Measurements from ENCODE around the gene NUTM1. TPM values are rescaled to one million over a fixed set of nuclear protein-coding genes. Genes with fewer than 3 reads are reported as not detected.

Gene NUTM1
- total RNA-seq, 2 donors from 2014 or later: not detected

- H3K36me3 Mint-ChIP-seq: no peaks in the 10 kb centered on the region
- H3K27ac Mint-ChIP-seq: no peak overlapping the region
- no peaks in the 10 kb centered on the region for H3K9me3 Mint-ChIP-seq
- ATAC-seq (no peak), DNase-seq (ENCODE audit: low spot score in 2 of 2) (no peak)
Measured at GRCh38 chr15:34353627-34354026, 10.5 kb downstream of the NUTM1 start.

- ATAC-seq (no peak), DNase-seq (ENCODE audit: low spot score in 2 of 2) (no peak)
- Mint-ChIP-seq H3K36me3 (no peaks in the 10 kb centered on the region), H3K27ac (peak overlapping the region in 1 of 2 donors; percentile 65), H3K9me3 (no peaks in the 10 kb centered on the region)
Measured at GRCh38 chr15:34354286-34354685, 11.2 kb downstream of the NUTM1 start.

GRCh38 chr15:34355241-34355640, 12.1 kb downstream of the NUTM1 start:
- Mint-ChIP-seq H3K36me3 (no peaks in the 10 kb centered on the region), H3K9me3 (no peaks in the 10 kb centered on the region), H3K27ac (peak overlapping the region in 1 of 2 donors; percentile 24)
- ATAC-seq (no peak), DNase-seq (ENCODE audit: low spot score in 2 of 2) (no peak)

GRCh38 chr15:34357653-34358052, 14.5 kb downstream of the NUTM1 start:
- ATAC-seq (no peak), DNase-seq (ENCODE audit: low spot score in 2 of 2) (no peak)
- H3K36me3 Mint-ChIP-seq: peaks cover 0 to 8% of the 10 kb centered on the region in 2 donors
- H3K27ac Mint-ChIP-seq: peak overlapping the region in 1 of 2 donors; percentile 65
- H3K9me3 Mint-ChIP-seq: no peaks in the 10 kb centered on the region

- no peak for DNase-seq (ENCODE audit: low spot score in 2 of 2)
- H3K36me3 Mint-ChIP-seq: peaks cover 0 to 13% of the 10 kb centered on the region in 2 donors
- no peak overlapping the region for H3K27ac Mint-ChIP-seq
- H3K9me3 Mint-ChIP-seq: no peaks in the 10 kb centered on the region
- ATAC-seq: no peak
Measured at GRCh38 chr15:34358367-34358766, 15.3 kb downstream of the NUTM1 start.

GRCh38 chr15:34358948-34359347, 15.8 kb downstream of the NUTM1 start:
- ATAC-seq: no peak
- no peak for DNase-seq (ENCODE audit: low spot score in 2 of 2)
- Mint-ChIP-seq H3K9me3 (no peaks in the 10 kb centered on the region), H3K27ac (peak overlapping the region in 1 of 2 donors; percentile 65), H3K36me3 (peaks cover 0 to 13% of the 10 kb centered on the region in 2 donors)

GRCh38 chr15:34359416-34359815, 16.3 kb downstream of the NUTM1 start:
- no peak for ATAC-seq
- no peak for DNase-seq (ENCODE audit: low spot score in 2 of 2)
- Mint-ChIP-seq H3K27ac (peak overlapping the region in 1 of 2 donors; percentile 56), H3K36me3 (peaks cover 0 to 13% of the 10 kb centered on the region in 2 donors), H3K9me3 (no peaks in the 10 kb centered on the region)

- DNase-seq (ENCODE audit: low spot score in 2 of 2) (no peak), ATAC-seq (no peak)
- Mint-ChIP-seq H3K27ac (peak overlapping the region in 1 of 2 donors; percentile 16), H3K9me3 (no peaks in the 10 kb centered on the region), H3K36me3 (peaks cover 0 to 13% of the 10 kb centered on the region in 2 donors)
Measured at GRCh38 chr15:34360298-34360697, 17.2 kb downstream of the NUTM1 start.

GRCh38 chr15:34361278-34361677, 18.2 kb downstream of the NUTM1 start:
- Mint-ChIP-seq H3K36me3 (peaks cover 0 to 13% of the 10 kb centered on the region in 2 donors), H3K27ac (peak overlapping the region in 1 of 2 donors; percentile 29), H3K9me3 (no peaks in the 10 kb centered on the region)
- DNase-seq (ENCODE audit: low spot score in 2 of 2) (no peak), ATAC-seq (no peak)

GRCh38 chr15:34362047-34362773, 19.1 kb downstream of the NUTM1 start:
- DNase-seq (ENCODE audit: low spot score in 2 of 2) (no peak), ATAC-seq (no peak)
- Mint-ChIP-seq H3K27ac (peak overlapping the region; percentile 8 to 15), H3K9me3 (no peaks in the 10 kb centered on the region), H3K36me3 (peaks cover 0 to 13% of the 10 kb centered on the region in 2 donors)

GRCh38 chr15:34364041-34364440, 20.9 kb downstream of the NUTM1 start:
- no peaks in the 10 kb centered on the region for H3K9me3 Mint-ChIP-seq
- no peak for ATAC-seq
- H3K36me3 Mint-ChIP-seq: peaks cover 7 to 13% of the 10 kb centered on the region in 2 donors
- no peak for DNase-seq (ENCODE audit: low spot score in 2 of 2)
- no peak overlapping the region for H3K27ac Mint-ChIP-seq

- DNase-seq (ENCODE audit: low spot score in 2 of 2) (no peak), ATAC-seq (no peak)
- Mint-ChIP-seq H3K9me3 (no peaks in the 10 kb centered on the region), H3K36me3 (peaks cover 7 to 13% of the 10 kb centered on the region in 2 donors), H3K27ac (peak overlapping the region in 1 of 2 donors; percentile 95)
Measured at GRCh38 chr15:34365091-34365825, 22.1 kb downstream of the NUTM1 start.

- H3K9me3 Mint-ChIP-seq: no peaks in the 10 kb centered on the region
- peak overlapping the region; percentile 41 to 95 for H3K27ac Mint-ChIP-seq
- DNase-seq (ENCODE audit: low spot score in 2 of 2): no peak
- no peak for ATAC-seq
- H3K36me3 Mint-ChIP-seq: peaks cover 7 to 13% of the 10 kb centered on the region in 2 donors
Measured at GRCh38 chr15:34365836-34366235, 22.7 kb downstream of the NUTM1 start.

GRCh38 chr15:34366271-34367065, 23.4 kb downstream of the NUTM1 start:
- Mint-ChIP-seq H3K27ac (peak overlapping the region; percentile 94 to 95), H3K9me3 (no peaks in the 10 kb centered on the region), H3K36me3 (peaks cover 7 to 13% of the 10 kb centered on the region in 2 donors)
- ATAC-seq: peak in 1 of 2 donors; percentile 28
- DNase-seq (ENCODE audit: low spot score in 2 of 2): peak; percentile 50 to 64

GRCh38 chr15:34367101-34368081, 24.3 kb downstream of the NUTM1 start, which contains the start of gene LPCAT4:
Gene LPCAT4, minus strand, starts transcription at chr15:34367196. Its CDS starts 96 bp downstream, at chr15:34367100.
- peak; percentile 86 to 88 for DNase-seq (ENCODE audit: low spot score in 2 of 2)
- peaks cover 7 to 8% of the 10 kb centered on the region in 2 donors for H3K36me3 Mint-ChIP-seq
- H3K9me3 Mint-ChIP-seq: no peaks in the 10 kb centered on the region
- H3K27ac Mint-ChIP-seq: peak within 1 kb of the TSS; percentile 94 to 95
- ATAC-seq: peak; percentile 90 to 91

GRCh38 chr15:34370129-34370528, 27.0 kb downstream of the NUTM1 start:
- ATAC-seq (no peak), DNase-seq (ENCODE audit: low spot score in 2 of 2) (no peak)
- no peaks in the 10 kb centered on the region for H3K9me3 Mint-ChIP-seq
- H3K27ac Mint-ChIP-seq: peak overlapping the region in 1 of 2 donors; percentile 18
- peaks cover 0 to 7% of the 10 kb centered on the region in 2 donors for H3K36me3 Mint-ChIP-seq
